PC-3 (cell line): ENCODE data around the gene MALAT1.

Experiments
- CTCF ChIP-seq: fragments of 300-600 bp; sonication (generic); conservative IDR thresholded peaks from 2 replicates; pipeline ENCODE4 v1.5.1; 2017; ENCODE audit warnings: antibody characterized with exemption, low read depth, mild to moderate bottlenecking, low read length
- EZH2 ChIP-seq: fragments of 300-600 bp; sonication (generic); IDR thresholded peaks from one replicate; pipeline ENCODE4 v1.6.1; 2017; ENCODE audit warnings: antibody characterized with exemption, mild to moderate bottlenecking, low read length; ENCODE audit not compliant: unreplicated experiment
- EZH2phosphoT487 ChIP-seq: fragments of 300-600 bp; sonication (generic); IDR thresholded peaks from 2 replicates; pipeline ENCODE4 v1.6.1; 2018; ENCODE audit warnings: mild to moderate bottlenecking, antibody characterized with exemption, low read length, borderline replicate concordance

- TF ChIP-seq EZH2, result no peak
- no peak for TF ChIP-seq CTCF
- no peak for TF ChIP-seq EZH2phosphoT487
These were observed 54.6 kb downstream of the MALAT1 start for GRCh38 chr11:65553301-65554001.
